CD4-positive, alpha-beta T cell treated with Interleukin-6 at 100 ng/mL for 8 hours (primary cell): ENCODE results near the gene USP48.
"Not testable (repeated sequence)": the region's sequence is repeated elsewhere in the genome, so short reads cannot be mapped to it uniquely, and the experiment has no call there.

Source experiments
- DNase-seq: peaks from one replicate; pipeline ENCODE4 v3.0.0-alpha.2; 2020; ENCODE audit warnings: mixed read lengths, low spot score

USP48 gene

GRCh38 chr1:21696931-21697330 is 86.0 kb downstream of the USP48 start:
- no peak for DNase-seq

DNA sequence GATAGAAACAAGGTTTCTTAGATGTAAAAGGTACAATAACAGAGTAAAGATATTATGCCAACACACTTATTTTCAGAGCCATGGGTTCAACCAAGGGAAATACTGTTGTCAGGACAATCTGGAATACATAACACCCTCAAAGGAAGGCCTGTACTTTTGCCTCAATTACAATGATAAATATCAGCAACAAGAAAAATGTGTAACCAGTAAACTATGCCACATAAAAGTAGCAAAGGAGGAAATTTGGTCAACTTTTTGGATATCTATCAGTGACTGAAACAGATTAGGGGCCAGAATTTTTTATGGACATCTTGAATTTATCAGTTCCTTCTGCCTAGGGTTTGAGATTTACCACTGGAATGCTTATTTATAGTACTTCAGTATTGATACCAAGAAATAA is 89.2 kb downstream of the USP48 start:
- DNase-seq: no peak

DNA sequence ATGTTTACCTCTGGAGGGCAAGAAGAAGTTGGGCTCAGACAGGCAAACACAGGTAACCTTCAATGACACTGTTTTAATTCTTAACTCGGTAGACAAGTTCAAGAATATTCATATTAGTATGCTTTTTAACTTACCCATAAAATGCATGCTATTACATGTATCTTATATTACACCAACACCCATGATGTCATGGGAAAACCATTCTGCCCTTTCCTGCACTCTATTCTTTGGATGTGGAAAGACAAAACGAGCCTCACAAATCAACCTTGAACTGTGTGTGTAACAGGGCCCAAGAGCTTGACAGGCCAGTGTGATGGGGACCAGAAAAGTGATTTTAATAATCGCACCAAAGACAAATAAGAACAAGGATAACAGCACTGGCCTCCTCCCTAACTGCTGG is 91.2 kb downstream of the USP48 start:
- no peak for DNase-seq

GRCh38 chr1:21689661-21690372 is 93.1 kb downstream of the USP48 start:
- no peak for DNase-seq

DNA sequence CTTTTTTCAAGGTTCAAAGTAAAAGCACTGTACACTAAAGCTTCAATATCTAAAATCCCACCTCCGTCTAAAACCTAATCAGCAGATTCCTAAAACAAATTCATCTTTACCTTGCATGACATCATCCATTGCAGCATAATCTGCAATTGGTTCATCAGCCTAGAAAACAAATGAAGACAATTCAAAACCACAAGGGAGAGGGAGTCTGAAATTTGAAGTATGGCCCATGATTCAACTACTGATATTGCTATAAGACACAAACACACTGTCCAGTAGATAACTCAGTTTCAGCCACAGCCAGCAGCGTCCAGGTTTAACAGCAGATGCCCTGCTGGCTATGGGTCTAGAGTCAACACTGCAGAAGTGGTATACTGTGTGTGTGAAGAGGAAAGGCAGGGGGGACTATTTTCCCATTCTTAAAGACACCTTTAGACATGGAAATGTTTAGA is 95.8 kb downstream of the USP48 start:
- no peak for DNase-seq

DNA sequence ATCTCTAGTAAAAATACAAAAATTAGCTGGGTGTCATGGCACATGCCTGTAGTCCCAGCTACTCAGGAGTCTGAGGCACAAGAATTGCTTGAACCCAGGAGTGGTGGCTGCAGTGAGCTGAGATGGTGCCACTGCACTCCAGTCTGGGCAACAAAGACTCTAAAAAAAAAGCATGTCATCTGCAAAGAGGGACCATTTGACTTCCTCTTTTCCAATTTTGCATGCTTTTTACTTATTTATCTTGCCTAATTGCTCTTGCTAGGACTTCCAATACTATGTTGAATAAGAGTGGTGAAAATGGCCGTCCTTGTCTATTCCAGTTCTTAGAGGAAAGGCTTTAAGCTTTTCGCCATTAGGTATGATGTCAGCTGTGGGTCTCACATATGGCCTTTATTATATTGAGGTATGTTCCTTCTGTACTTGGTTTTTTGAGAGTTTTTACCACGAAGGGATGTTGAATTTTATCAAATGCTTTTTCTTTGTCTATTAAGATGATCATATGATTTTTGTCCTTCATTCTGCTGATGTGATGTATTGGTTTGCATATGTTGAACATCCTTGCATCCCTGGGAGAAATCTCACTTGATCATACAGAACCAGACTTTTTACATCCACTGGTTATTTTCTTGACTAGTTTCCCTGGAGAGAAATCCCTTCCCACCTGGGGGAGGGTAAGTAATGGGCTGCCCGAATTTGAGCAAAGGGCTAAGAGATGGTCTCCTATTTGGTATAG is 96.8 kb downstream of the USP48 start:
- no peak for DNase-seq

GRCh38 chr1:21681426-21681825 is 101.5 kb downstream of the USP48 start:
- DNase-seq: no peak

DNA sequence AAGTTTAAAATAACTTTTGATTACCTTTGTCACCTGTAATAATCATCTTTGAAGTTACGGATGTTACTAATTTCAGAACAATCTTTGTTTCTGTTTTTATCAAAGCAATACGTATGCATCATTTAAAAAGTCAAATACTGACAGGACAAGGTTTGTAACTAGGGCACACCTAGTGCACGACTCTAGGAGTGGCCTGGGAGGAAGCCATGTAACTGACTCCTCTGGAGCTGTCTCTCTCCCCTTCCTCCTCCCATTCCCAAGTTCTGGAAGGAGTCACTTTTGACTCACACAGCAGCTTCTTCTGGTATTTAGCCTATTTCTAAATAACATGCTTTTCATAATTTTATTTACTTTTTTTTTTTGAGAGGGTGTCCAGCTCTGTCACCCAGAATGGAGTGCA is 102.0 kb downstream of the USP48 start:
- DNase-seq: no peak

DNA sequence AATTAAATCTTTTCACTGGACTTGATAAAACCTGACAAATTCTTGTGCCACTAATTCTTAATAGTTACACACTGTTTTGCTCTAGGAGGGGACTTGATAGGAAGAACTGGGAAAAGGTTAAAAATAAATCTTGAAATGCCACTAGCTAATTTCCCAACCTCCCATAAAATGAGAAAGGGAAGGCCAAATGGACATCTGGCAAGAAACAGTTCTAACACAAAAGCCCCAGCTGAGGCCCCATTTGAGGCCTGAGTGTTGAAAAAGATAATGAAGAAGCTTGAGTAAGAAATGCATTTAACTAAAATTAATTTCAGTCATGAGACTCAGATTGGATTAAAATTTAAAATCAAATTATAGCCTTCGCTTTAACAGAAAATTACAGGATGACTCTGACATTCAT is 102.6 kb downstream of the USP48 start:
- DNase-seq: no peak

DNA sequence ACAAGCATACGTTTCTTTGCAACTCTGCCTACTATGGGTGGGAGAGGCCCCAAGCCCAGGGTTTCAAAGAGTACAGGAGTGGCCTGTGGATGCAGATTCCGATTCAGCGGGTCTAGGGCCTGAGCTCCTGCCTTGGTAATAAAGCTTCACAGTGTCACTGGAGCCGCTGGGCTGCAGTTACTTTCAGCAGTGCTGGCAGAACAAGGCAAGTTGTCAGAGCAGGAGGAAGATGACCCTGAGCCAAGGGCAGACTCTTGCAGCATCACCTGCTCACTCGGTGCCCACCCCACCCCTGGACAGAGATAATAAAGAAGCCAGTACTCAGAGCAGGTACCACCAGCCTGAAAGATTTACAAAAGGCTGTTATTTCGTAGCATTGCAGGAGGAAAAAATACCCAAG is 105.8 kb downstream of the USP48 start:
- no peak for DNase-seq

DNA sequence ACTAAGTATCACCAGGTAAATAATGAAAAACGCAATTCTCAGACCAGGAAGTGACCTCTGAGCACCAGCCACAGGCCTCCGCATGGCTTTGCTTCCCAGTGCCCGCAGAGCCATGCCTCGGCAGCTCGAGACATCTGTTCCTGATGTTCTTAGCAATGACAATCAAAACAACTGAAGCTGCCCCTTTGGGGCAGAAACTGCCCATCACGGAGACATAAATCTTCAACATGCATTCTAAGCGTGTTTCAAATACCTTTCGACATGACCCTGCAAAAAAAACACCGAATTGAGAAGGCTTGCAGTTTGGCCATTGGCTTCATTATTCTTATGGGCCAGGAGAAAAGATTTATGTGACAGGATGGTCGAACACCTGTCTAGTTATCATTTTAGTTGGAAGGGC is 108.0 kb downstream of the USP48 start:
- no peak for DNase-seq

DNA sequence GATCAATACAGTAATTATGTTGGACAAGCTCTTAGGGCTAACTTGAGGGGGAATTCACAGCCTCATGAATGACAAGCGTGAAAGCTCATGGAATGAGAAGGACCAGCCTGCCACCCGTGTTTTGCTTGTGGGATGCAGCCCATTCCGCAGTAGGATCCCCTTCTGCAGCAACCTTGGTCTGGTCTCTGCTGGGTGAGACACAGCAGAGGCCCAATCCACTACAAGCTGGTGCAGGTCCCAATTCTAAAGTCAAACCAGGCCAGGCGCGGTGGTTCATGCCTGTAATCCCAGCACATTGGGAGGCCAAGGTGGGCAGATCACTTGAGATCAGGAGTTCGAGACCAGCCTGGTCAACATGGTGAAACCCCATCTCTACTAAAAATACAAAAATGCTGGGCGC is 109.1 kb downstream of the USP48 start:
- not testable (repeated sequence) for DNase-seq

- no peak for DNase-seq
Observed at GRCh38 chr1:21673277-21673780, 109.6 kb downstream of the USP48 start.

DNA sequence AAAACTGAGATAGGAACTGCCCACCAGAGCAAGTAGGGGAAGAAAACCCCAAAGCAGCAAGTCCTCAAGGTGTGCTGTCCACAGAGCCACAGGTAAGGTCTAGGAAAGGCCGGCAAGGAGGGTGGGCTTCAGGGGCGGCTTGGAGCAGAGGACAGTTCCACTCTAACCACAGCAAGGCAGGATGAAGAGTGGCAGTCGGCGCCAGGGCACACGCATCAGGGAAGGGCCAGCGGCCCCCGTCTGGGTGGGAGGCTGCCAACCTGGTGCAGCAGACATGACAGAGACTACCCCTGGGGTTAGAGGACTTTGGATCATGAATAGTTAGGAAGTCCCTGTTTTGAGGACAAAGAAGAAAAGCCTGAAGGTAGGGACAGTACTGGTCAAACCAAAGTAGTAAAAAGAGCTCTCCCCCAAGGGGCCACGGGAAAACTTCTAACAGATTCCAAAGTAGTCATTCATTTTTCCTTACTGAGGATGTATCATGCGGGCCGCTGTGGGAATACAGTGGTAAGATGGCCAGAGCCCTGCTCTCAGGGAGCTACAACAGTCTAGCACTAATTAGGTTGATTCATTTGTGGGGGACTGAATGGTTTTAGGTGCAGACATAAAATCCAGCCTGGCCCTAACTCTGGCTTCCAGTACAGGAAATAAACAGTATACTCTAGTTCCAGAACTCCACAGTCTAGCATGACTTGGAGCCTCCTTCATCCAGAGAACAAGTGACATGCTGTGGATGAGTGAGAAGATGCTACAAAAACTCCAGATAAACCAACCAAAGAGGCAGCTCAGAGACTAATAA is 110.3 kb downstream of the USP48 start:
- no peak for DNase-seq

- DNase-seq: no peak
Observed at GRCh38 chr1:21671915-21672314, 111.0 kb downstream of the USP48 start.

DNA sequence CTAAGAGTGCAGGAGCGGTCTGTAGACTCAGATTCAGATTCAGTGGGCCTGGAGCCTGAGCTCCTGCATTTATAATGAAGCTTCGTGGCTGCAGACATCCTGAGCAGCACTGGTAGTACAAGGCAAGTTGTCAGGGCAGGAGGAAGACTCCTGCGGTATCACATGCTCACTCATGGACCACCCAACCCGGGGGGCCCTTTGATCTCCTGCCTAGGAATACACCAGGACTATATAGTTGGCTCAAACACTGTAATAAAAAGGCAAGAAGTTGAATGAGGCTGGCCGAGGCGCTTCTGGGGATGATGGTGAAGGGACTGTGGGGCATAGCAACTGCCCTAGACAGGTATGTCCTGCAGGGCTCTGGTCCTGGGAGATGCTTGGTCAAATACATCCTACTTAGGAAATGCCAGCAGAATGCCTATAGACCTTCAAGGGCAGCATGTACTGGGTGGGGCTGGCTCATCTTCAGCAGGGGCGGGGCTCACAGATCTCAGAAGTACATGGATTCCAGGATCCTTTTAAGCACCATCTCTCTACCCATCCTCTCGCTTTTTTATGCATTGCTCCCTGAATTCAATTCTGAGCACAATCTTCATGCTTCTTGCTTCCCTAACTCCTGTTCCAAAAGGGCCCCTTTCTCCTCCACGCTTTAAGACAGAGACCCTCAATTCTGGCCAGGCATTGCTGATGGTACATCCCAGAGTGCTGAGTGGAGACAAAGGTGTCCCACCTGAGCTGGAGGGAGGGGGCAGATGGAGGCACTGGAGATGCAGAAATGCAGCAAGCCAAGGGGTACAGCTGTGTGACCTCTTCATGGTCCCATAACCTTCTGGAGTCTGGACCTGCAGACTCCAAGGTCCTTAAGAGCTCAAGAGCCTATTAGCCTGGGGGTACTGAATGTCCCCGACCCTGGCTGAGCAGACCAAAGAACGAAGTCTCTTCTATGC is 111.7 kb downstream of the USP48 start:
- no peak for DNase-seq

- DNase-seq: no peak
Observed at GRCh38 chr1:21670059-21670881, 112.7 kb downstream of the USP48 start.

DNA sequence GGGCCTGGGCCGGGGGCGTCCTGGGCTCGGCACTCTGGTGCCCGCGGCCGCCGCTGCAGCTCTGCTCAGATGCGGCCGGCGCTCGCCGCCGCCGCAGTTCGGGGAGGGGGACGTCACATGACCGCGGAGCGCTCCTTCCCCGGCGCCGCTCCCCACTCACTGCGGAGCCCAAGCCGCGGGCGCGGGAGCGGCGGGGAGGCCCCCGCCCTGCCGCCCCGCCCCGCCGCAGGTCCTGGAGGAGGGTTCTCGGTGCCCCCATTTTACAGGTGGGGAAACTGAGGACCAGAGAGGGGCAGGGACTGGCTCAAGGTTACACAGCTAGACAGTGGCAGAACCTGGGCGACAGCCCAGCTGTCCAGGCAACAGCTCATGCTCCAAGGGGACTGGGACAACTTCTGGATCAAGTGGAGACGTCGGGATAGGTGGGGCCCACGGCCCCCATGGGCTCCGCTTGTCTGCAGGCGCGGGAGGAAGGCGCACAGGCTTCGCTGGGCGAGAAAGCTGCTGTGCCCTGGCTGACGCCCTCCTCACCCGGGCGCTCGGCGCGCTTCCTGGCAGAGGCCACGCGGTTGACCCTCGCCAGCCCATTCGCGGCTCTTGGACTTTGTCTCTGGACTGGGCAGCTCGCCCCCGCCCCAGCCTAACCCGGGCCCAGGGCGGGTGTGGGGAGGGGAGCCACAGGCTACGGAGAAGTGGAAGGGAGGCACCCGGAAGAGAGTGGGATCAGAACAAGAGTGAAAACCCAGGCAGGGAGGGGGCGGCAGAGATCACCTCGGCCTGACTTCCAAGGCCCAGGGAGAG is 113.5 kb downstream of the USP48 start, which contains the start of gene RAP1GAP:
Gene RAP1GAP, minus strand, starts transcription at position 100 of the 801 bp plus-strand sequence. CDS start 49,325 bp downstream, outside the sequence.
- DNase-seq: peak; percentile 11

DNA sequence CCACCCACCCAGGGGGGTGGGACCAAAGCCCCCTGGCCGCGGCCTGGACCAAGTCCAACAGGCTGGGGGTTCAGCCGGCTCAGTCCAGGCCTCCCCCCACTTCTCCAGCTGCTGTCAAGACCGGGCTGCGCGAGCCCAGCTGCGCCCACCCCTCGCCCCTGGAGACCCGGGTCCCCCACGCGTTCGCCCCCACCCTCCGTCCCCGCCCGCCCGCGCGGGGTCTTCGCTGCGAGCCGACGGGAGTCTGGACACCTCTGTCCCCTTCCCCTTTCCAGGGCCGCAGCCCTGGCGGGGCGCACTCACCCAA is 114.0 kb downstream of the USP48 start:
- DNase-seq: no peak
